T-helper 22 cell (primary cell): Measurements from ENCODE around the gene JADE1.

Source experiments
- DNase-seq: peaks from one replicate; pipeline ENCODE4 v3.0.0-alpha.2; 2020; ENCODE audit warnings: low read depth

JADE1 gene

DNA sequence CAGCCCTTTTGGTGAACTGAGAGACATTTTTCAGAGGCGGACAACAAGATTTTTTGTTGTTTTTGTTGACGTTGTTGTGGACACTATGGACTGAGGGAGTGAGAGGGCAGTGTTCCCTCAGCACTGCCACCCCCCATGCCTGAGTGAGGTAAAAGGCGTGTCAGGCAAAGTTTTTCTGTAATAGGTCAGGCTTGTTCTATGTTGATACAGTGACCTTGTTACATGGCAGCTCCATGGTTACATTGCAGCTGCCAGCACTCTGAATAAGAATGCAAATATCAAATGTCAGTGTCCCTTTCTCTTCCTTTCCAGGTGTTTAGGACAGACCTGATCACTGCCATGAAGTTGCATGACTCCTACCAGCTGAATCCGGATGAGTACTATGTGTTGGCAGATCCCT lies 36.6 kb downstream of the JADE1 start:
- no peak for DNase-seq

DNA sequence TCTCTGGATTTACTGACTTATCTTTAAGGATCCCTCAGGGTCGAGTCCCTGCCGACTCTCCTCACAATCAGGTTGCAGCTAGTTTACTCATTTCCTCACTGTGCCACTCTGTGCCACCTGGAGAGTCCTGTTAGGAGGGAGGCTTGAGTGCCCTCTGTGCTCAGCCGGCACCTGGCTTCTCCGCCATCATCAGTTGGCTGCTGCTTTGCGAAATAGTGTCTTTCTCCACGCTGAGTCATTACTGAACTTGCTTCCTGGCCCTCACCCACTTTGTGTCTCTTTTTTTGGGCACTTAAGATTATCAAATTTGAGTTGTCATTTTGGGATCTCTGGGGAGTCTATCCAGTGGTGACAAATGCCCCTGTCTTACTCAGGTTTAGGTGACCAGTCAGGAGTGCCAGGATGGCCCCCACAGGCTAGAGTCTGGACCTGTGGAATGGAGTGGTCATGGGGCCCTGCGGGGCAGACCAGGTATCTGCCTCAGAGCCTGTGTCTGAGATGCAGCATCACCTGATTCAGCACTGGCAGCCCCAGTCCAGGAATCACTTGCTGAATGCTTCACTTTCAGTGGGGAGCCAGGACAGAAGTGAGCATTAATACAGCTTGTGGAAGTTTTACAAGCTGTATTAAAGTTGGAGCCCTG lies 37.7 kb downstream of the JADE1 start:
- DNase-seq = no peak

DNA sequence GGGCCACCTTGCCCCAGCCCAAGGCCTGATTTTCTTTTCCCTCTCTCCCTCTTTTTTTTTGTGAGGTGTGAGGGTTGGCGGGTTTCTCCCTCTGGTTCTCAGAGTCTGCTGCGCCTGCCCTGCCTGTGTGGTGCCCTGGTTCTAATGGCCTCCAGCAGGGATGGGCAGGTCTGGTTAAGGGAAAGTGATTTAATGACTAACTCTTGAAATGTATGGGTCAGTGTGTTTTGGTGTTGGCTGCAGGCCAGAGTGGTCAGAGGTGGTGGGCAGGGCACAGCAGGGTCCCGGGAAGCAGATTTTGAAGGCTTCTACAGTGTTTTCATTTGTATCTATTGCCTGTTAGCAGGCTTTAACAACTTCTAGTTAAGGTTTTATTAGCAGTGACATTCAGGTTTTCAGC lies 39.0 kb downstream of the JADE1 start:
- DNase-seq = no peak

DNA sequence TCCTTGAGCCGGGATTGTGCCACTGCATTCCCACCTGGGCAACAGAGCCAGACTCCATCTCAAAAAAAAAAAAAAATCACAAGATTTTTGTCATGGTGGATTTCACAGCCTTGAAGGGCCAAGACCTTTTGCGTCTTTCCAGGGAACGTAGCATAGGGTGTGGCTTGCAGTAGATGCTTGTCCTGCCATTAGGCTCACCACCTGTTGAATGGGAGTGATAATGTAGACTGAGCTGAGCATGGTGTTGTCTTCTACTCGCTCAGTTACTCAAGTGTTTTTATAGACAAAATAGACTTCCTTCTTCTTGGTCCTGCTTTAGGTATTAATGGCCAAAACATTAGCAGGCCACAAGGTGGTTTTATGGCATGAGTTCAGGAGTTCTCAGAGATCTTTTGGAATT lies 40.8 kb downstream of the JADE1 start:
- DNase-seq = no peak

DNA sequence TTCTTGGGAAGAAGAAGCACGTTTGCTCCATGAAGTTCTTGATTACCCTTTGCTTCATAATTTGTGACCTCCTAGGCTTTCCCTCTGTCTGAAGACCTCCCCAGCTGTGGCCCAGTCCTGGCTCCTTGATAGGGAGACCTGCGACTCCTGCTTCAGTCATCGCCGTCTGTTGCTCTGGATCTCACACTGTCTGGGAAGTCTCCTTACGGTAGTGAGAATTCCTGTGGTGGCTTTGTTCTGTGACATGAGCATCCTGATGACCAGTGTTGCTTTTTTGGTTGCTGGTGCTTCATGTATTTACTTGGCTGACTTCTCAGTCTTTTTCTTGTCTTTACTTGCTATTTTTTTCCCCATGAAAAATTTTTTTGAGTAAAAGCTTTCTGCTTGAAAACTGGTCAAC lies 44.2 kb downstream of the JADE1 start:
- DNase-seq = no peak

DNA sequence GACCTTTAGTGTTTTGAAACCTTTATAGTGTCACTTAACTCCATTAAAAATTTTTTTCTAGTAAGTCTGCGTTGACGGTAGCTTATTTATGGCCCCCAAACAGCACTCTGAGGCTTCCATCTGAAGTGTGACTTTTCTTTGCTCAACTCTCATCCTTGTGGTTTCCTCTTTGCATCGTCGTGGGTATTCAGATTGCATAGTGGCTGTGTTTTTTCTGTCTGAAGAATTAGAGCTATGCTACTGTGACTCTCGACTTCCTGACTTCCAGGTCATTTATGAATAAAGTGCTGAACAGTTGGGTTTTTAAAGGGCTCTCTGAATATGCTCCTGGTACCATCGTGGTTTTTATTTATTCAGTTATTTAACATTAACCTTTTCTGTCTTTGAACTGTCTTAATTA lies 44.9 kb downstream of the JADE1 start:
- no peak for DNase-seq

DNA sequence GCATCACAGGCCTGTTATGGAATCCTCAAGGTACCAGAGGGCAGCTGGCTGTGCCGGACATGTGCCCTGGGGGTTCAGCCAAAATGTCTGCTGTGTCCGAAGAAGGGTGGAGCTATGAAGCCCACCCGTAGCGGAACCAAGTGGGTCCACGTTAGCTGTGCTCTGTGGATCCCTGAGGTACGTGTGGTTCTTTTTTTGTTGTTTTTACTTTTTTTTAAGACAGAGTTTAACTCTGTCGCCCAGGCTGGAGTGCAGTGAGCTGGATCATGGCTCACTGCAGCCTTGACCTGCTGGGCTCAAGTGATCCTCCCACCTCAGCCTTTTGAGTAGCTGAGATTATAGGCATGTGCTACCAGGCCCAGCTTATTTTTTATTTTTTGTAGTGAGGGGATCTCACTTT lies 46.1 kb downstream of the JADE1 start:
- DNase-seq = no peak

DNA sequence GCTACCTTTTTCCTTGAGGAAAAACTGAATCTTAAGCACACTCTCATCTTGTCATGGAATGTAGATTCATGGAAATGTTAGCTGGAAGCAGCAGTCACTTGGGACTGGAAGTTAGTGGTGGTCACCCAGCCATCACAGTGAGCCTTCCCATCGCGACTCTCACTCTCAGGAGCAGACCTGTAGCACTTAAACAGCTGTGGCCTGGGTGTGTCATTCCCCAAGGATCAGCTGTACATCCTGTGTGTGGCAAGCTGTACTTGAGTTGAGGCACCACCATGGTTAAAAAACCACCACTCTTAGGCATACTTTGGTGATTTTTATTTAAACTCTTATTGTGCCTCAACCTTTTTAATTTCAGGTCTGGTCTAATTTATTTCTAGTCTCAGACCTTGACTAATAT lies 46.7 kb downstream of the JADE1 start:
- DNase-seq = no peak

DNA sequence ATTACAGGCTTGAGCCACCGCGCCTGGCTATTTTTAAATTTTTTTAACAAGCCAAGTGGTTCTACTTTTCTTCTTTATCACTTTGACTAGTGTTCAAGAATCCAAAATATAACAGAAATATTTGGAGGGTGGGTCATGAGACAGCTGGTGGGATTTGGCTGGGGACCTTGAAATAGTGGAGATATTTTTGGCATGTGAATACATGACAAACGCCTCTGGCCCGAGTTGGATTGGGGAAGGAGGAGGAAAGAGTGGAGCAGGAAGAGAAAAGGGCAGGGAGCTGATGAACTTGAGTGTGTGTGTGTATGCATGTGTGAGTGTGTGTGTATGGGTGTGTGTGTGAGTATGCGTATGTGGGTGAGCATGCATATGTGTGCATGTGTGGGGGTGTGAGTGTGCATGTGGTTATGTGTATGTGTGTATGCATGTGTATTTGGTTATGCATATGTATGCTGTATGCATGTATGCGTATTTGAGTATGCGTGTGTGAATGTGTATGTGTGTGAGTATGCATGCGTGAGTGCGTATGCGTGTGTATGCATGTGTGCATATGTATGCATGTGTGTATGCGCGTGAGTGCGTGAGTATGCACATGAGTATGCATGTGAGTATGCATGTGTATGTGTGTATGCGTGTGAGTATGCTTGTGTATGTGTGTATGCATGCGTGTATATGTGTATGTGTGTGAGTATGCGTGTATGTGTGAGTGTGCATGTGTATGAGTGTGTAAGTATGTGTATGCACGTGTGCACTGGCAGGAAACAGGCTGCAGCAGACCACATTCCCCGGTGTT lies 49.6 kb downstream of the JADE1 start:
- DNase-seq = no peak

DNA sequence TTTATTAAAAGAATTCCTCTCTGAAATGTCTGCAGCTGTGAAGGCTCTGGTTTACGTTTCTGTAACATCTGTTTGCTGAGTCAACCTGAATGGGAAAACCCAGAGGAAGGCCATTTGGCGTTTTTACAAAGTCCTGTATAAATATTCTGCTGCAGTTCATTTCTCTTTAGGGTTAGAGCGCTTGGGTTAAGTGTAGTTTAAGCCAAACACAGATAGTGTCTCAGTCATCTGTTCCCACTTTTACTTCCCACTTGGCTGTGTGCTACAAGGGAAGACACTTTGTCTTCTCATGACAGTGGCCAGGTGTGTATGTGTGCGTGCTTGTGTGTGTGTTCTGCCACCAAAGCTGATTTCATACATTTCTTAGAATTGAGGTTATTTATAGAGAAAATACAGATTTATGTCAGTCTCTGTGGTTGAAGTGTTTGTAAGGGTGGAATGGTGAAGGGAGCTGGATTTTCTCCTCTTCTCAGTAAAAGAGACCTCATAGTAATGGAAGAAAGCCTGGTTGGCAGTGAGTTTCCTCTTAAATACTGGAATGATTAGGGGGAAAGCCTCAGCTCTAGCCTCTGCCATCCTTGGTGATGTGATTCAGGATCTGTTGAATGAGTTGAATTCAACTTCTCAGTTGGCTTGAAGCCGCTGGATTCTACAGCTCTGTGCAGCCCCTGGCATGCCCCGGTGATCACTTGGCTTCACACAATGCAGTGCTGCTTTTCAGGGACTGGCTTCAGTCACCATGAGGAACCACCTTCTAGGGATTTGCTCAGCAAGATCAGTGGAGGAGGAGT lies 50.6 kb downstream of the JADE1 start:
- no peak for DNase-seq

DNA sequence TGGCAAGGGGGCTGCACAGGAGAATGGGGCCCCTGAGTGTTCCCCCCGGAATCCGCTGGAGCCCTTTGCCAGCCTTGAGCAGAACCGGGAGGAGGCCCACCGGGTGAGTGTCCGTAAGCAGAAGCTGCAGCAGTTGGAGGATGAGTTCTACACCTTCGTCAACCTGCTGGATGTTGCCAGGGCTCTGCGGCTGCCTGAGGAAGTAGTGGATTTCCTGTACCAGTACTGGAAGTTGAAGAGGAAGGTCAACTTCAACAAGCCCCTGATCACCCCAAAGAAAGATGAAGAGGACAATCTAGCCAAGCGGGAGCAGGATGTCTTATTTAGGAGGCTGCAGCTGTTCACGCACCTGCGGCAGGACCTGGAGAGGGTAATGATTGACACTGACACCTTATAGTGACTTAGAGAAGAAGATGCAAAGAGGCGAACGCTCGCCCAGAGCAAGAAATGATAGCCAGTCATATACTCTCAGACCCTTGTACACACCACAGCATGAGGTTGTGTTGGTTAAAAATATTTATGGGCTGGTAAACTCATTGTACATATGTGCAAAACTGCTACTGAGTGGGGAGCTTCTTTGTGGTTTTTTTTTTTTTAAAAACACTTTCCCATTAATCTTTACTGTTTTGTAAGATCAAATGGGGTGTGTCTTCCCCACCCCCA lies 52.5 kb downstream of the JADE1 start:
- DNase-seq = no peak

DNA sequence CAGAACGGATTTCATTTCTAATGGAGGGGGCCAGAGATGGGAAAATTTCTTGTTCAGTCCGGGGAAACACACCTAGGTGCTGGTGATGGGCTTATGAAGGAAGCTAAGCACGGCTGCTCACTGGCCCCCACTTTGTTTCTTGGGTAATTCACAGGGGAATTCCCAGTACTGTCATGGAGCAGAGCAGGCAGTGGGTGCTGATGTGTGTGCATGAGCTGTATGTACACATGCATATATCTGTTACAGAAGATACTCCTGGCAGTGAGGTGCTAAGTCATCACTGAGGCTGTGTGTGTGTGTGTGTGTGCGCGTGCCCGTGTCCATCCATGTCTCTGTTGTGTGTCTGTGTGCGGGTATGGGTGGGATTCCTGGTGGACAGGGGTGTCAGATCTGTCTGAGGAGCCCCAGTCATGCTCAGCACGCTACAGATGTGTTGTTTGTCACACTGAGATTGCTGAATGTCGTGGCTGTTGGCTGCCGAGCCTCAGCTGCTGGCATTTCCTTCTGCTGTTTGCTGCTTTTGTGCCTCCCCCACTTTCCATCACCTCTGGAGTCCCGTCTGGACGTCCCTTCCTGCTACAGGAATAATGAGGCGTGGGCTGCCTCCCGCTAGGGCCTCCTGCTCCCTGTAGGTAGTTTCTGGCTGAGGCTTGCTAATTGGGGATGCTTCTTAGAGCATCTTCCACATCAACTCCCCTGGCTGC lies 53.3 kb downstream of the JADE1 start:
- DNase-seq = peak; percentile 26

DNA sequence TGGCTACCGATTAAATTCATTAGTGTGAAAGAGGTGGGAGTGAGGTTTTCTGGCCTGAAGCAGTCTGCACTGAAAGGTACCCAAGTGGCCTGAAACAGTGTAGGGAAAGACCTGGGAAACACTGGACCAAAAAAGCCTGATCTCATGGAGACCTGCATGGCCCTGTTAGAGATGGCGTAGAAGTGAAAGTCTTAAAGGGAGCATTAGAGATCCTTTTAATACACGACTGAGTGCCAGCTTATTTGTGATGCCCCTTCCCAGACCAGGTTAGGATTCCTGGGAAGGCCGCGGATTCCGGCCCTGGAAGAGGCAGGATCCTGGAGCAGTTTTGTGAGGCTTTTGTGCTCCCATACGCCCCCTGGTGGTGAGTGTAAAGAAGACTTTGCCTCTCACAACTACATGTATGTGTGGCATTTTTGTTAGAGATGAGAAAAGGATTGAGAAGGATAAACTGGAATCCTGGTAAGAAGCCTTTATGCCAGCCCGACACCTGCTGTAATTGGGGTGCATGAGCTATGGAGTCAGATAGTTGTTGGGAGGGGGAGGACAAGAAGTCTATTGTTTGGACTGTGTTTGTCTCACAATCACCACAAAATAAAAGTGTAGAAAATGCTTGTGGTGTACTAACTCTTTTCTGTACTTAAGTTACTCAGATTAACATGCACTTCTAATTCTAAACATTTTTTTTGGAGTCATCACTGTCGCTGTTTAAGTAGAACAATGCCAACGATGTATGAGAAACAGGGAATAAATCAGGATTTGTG lies 54.0 kb downstream of the JADE1 start:
- peak; percentile 28 for DNase-seq

DNA sequence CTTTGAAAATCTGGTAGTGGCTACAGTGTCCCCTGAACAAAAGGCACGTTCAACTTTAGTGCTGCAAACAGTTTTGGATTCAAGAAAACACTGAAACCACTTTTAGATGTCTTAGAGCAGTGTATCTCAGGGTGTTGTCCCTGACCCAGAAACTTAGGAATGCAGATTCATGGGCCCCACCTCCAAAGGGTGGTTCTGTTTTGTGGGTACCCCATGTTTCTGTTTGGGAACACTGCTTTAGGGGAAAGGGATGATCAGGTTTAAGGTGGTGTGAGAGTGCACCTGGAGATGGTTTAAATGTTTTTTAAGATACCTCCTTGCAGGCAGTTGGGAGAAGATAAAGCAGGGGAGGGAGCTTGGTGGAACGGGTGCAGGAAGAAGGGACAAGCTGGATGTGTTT lies 55.6 kb downstream of the JADE1 start:
- DNase-seq = no peak

DNA sequence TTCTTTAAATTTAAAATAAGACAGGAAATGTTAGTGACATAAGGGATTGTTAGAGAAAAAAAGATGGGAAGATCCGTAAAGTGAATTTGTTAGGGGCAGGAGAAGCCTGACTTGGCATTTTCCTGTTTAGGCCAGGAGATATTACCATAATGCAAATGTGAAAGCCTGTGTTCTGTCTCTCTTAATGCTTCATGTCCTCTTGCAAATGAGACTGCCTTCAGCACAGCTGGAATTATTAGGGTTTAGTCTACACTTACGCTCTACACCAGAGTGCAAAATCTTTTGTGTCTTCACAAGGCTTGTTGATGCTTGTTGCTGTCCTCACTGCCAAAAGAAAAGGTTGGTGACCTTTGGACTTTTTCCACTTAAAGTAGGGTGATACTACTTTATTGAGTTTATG lies 56.8 kb downstream of the JADE1 start:
- DNase-seq = no peak

DNA sequence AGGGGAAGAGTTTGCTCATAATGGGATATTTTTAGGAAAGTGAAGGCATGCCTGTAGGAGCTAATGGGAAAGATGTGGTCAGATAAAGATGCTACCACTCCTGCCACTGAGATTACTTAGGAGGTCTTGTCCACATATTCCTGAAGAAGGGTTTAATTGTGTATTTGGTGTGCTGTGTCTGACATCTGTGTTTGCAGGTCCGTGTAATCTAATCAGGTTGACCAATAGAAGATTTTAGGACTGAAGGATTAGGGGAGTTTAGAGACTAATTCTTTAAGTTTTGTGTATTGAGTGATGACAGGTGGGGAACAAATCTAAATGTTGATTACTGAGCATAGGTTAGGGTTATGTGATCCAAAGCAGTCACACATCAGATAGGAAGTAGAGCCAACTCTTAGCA lies 57.2 kb downstream of the JADE1 start:
- DNase-seq = no peak

DNA sequence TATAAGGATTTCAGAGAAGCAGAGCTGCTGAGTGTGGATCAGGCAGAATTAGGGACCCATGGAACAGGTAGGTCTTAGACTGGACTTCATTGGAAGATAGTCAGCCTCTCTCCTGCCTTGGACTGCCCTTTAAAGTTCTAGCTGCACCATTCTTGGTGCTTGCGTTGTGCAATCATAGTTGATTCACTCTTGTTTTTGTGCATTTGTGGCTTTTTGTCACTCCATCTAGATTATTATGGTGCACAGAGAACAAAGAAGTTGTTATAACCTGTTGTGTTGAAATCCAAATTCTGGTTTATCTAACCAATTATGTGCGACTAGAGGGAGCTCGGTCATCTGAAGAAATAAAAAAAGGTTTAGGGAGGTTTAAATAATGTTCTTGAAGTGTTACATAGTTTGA lies 59.3 kb downstream of the JADE1 start:
- no peak for DNase-seq

DNA sequence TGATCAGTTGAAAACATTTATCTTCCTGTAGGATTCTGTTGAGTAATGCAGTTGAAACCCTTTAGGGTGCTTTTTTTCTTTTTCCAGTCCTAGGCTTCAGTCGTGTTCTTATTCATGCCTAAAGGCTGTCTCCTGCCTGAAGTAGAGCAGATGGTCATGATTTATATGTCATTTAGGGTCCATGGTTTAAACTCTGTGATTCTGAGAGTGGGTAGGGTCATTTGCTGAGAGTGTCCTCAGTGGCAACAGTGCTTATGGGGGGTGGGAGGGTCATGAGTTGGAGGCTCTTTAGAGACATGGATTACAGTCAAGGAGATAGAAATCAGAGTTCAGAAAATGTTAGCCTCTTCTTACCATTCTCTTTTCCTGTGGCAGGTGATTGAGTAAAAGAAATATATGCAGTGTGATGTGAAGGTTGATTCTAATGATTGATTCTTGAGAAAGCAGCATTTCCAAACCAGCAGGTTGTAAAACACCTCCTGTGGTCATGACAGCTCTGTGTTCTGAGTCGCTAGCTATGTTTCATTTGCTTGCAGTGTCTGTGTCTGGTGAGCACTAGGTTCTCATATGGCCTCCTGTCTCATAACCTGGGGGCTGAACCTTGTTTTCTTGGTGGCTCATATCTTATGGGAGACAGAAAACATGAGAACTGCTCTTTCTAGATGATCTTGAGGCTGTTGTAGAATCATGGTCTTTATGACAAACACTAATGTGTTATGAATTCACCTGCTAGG lies 60.4 kb downstream of the JADE1 start:
- no peak for DNase-seq

DNA sequence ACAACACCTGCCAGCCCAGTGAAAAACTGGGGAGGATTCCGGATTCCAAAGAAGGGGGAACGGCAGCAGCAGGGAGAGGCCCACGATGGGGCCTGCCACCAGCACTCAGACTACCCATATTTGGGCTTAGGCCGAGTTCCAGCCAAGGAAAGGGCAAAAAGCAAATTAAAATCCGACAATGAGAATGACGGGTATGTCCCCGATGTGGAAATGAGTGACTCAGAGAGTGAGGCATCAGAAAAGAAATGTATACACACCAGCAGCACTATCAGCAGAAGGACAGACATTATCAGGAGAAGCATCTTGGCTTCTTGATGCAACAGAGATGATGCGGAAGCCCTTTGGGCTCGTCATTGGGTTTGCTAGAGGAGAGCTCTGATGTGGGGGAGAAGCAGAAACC lies 62.4 kb downstream of the JADE1 start:
- DNase-seq = no peak

DNA sequence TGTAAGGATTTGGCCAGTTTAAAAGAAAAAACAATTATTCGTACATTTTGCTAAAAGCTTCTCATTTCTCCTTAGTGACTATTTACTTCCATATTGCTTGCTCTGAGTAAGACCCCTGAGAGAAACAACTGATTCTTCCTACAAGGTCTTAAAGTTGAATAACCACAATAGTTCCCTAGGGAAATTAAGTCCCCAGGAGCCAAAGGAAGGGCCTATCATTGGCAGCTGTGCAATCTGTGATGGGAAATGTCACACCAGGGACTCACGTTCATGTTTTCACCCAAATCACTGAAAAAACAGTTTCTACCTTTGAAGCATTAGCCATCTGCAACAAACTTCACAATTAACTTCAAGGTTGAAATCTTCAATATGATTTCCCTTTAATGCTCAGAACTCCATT lies 66.7 kb downstream of the JADE1 start:
- DNase-seq = no peak

DNA sequence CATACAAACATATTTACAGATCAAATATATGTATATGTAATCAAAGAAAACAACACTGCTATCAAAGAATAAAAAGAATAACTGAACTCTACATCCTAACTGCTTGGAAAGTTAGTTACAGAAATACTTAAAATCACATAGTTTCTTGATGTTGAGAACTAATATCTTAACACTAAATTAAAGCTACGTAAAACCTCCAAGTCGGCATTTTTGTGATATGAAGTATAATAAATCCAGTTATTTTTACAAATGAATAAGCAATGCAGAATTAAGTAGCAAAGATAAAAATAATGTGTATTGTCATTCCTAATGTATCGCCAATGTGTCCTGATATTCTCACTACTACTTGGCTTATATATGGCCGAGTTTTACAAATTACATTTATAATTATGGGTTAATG lies 68.4 kb downstream of the JADE1 start:
- DNase-seq = no peak
